Prostate gland (tissue), 2 donors: ENCODE results near the gene CELSR2. TPM values are rescaled to one million over a fixed set of nuclear protein-coding genes. Genes with fewer than 3 reads are reported as not detected.

Experiments used
- DNase-seq: peaks from one replicate; pipeline ENCODE4 v3.0.0-alpha.2; 2019; ENCODE audit warnings: low spot score
- H3K27ac ChIP-seq, 2 donors: fragments of 200-600 bp; sonication (generic); 2 replicates each; pipeline ENCODE4 v1.5.1; 2017 to 2019
- H3K27me3 ChIP-seq: fragments of 200-600 bp; sonication (generic); replicated peaks from 2 replicates; pipeline ENCODE4 v1.5.1; 2019; ENCODE audit not compliant: insufficient read depth
- H3K36me3 ChIP-seq, 2 donors: fragments of 200-600 bp; sonication (generic); 1 replicate in 1 of 2; 2 replicates in 1 of 2; pipeline versions ENCODE4 v1.5.1 to v1.8.1; 2017 to 2019
- H3K4me1 ChIP-seq: fragments of 200-600 bp; sonication (generic); replicated peaks from 2 replicates; pipeline ENCODE4 v1.5.1; 2019
- H3K4me3 ChIP-seq, 2 donors: fragments of 200-600 bp; sonication (generic); 2 replicates each; pipeline ENCODE4 v1.5.1; 2017 to 2019
- H3K9me3 ChIP-seq: fragments of 200-600 bp; sonication (generic); 2 replicates; pipeline ENCODE4 v1.5.1; 2017
- POLR2A ChIP-seq: fragments of 450-650 bp; IDR thresholded peaks from one replicate; pipeline ENCODE4 v1.6.1; 2016; ENCODE audit warnings: antibody characterized with exemption, mild to moderate bottlenecking
- POLR2AphosphoS5 ChIP-seq: sonication (generic); formaldehyde crosslinking; IDR thresholded peaks from one replicate; pipeline ENCODE4 v1.6.1; 2017; ENCODE audit warnings: antibody characterized with exemption
- WGBS: methylation state at CpG from one replicate; pipeline ENCODE4 v1.1.5; 2018; 5-methylcytosine and 5-hydroxymethylcytosine counted together
- intact Hi-C: fragments of 100-400 bp; cut with DNase I; formaldehyde crosslinking; loops from one replicate; pipeline ENCODE4 v1.14.2; 2022
- total RNA-seq, 2 donors: library from RNA; depleted of rRNA; stranded (reverse); fragments of >200 nt; gene quantifications; one replicate each; pipeline ENCODE4 v1.1.0, GENCODE V29; 2016
- TF ChIP-seq, protein P1 (sequence below), 4 experiments: fragments of 200-600 bp in 2 of 4; fragments of 450-650 bp in 2 of 4; sonication (generic) in 2 of 4; IDR thresholded peaks; 1 replicate in 3 of 4; 2 replicates in 1 of 4; pipeline ENCODE4 v1.5.1; 2016 to 2019; ENCODE audit warnings: antibody characterized with exemption in 4 of 4, mild to moderate bottlenecking in 2 of 4, moderate library complexity in 2 of 4

CELSR2 gene
- 100 to 1,000 TPM in 1 of 2 donors, 10 to 100 TPM in 1; 18.8 to 118 TPM for total RNA-seq

- no peak within 1 kb of the TSS for H3K27ac ChIP-seq
- intact Hi-C loops: no loop called here
- H3K4me3 ChIP-seq: peak within 1 kb of the TSS; percentile 55 to 62
- peak; percentile 62 for DNase-seq
- TF ChIP-seq POLR2AphosphoS5: peak; percentile 53
- TF ChIP-seq POLR2A: peak; percentile 49
- TF ChIP-seq, protein P1, sequence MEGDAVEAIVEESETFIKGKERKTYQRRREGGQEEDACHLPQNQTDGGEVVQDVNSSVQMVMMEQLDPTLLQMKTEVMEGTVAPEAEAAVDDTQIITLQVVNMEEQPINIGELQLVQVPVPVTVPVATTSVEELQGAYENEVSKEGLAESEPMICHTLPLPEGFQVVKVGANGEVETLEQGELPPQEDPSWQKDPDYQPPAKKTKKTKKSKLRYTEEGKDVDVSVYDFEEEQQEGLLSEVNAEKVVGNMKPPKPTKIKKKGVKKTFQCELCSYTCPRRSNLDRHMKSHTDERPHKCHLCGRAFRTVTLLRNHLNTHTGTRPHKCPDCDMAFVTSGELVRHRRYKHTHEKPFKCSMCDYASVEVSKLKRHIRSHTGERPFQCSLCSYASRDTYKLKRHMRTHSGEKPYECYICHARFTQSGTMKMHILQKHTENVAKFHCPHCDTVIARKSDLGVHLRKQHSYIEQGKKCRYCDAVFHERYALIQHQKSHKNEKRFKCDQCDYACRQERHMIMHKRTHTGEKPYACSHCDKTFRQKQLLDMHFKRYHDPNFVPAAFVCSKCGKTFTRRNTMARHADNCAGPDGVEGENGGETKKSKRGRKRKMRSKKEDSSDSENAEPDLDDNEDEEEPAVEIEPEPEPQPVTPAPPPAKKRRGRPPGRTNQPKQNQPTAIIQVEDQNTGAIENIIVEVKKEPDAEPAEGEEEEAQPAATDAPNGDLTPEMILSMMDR (IDR thresholded peaks at IDR 0.05): no peak
- no peaks in the 10 kb centered on the region for H3K27me3 ChIP-seq
- 33% methylated on average over 21 of the region's 49 CpGs for WGBS
- H3K9me3 ChIP-seq: no peaks in the 10 kb centered on the region
- no peaks in the 10 kb centered on the region for H3K36me3 ChIP-seq
- no peaks in the 10 kb centered on the region for H3K4me1 ChIP-seq
Measured at GRCh38 chr1:109248797-109249629, at the start of gene CELSR2. TSS of gene CELSR2 (plus strand) at chr1:109249539. CDS start at chr1:109250080, 541 bp downstream.

GRCh38 chr1:109199710-109200109, 49.6 kb upstream of the CELSR2 start:
- no peak overlapping the region for H3K27ac ChIP-seq
- no peak overlapping the region for H3K4me3 ChIP-seq
- no peaks in the 10 kb centered on the region for H3K9me3 ChIP-seq
- TF ChIP-seq, protein P1 (IDR thresholded peaks at IDR 0.05): no peak
- TF ChIP-seq POLR2AphosphoS5 (no peak), POLR2A (no peak)
- no peaks in the 10 kb centered on the region for H3K36me3 ChIP-seq
- WGBS: 66% methylated on average over 10 of the region's 10 CpGs
- H3K4me1 ChIP-seq: no peaks in the 10 kb centered on the region
- intact Hi-C loops: no loop called here
- no peak for DNase-seq
- no peaks in the 10 kb centered on the region for H3K27me3 ChIP-seq

- Histone ChIP-seq H3K27ac (no peak overlapping the region), H3K4me3 (no peak overlapping the region), H3K27me3 (no peaks in the 10 kb centered on the region), H3K9me3 (no peaks in the 10 kb centered on the region), H3K36me3 (no peaks in the 10 kb centered on the region), H3K4me1 (no peaks in the 10 kb centered on the region)
- no peak for DNase-seq
- WGBS: 75% methylated on average over 2 of the region's 2 CpGs
- intact Hi-C loops: no loop called here
- no peak for TF ChIP-seq POLR2A
- TF ChIP-seq, protein P1 (IDR thresholded peaks at IDR 0.05): peak in 2 of 4 experiments; percentile 28 to 52
- no peak for TF ChIP-seq POLR2AphosphoS5
Measured at GRCh38 chr1:109201123-109201703, 48.1 kb upstream of the CELSR2 start.

- Histone ChIP-seq H3K9me3 (no peaks in the 10 kb centered on the region), H3K27me3 (no peaks in the 10 kb centered on the region), H3K36me3 (no peaks in the 10 kb centered on the region), H3K4me1 (no peaks in the 10 kb centered on the region), H3K4me3 (no peak overlapping the region), H3K27ac (no peak overlapping the region)
- DNase-seq: no peak
- 74% methylated on average over 5 of the region's 5 CpGs for WGBS
- TF ChIP-seq POLR2AphosphoS5 (no peak), POLR2A (no peak)
- TF ChIP-seq, protein P1 (IDR thresholded peaks at IDR 0.05): no peak
- intact Hi-C loops: no loop called here
Measured at GRCh38 chr1:109204484-109204883, 44.9 kb upstream of the CELSR2 start.
